Ishikawa (cell line): ENCODE measurements around the gene VPS41.

Experiments
- CREB1 ChIP-seq: IDR thresholded peaks from 2 replicates; pipeline ENCODE4 v1.6.1; 2012; ENCODE audit warnings: low read depth
- EGR1 ChIP-seq: IDR thresholded peaks from 2 replicates; pipeline ENCODE4 v1.6.1; 2012
- EP300 ChIP-seq: IDR thresholded peaks from 2 replicates; pipeline ENCODE4 v1.6.1; 2012; ENCODE audit warnings: borderline replicate concordance
- FOXM1 ChIP-seq: IDR thresholded peaks from 2 replicates; pipeline ENCODE4 v1.6.1; 2012; ENCODE audit warnings: low read depth, borderline replicate concordance
- TAF1 ChIP-seq: IDR thresholded peaks from 2 replicates; pipeline ENCODE4 v1.6.1; 2012; ENCODE audit warnings: low read depth, mild to moderate bottlenecking
- TCF12 ChIP-seq: IDR thresholded peaks from 2 replicates; pipeline ENCODE4 v1.6.1; 2012; ENCODE audit warnings: low read depth
- YY1 ChIP-seq: IDR thresholded peaks from 2 replicates; pipeline ENCODE4 v1.6.1; 2012; ENCODE audit warnings: low read depth
- TF ChIP-seq, protein P1 (sequence below): IDR thresholded peaks from 2 replicates; pipeline ENCODE4 v1.6.1; 2012; ENCODE audit warnings: low read depth, mild to moderate bottlenecking
- TF ChIP-seq, protein P2 (sequence below): IDR thresholded peaks from 2 replicates; pipeline ENCODE4 v1.6.1; 2012
- TF ChIP-seq, protein P3 (sequence below): IDR thresholded peaks from 2 replicates; pipeline ENCODE4 v1.6.1; 2012

DNA sequence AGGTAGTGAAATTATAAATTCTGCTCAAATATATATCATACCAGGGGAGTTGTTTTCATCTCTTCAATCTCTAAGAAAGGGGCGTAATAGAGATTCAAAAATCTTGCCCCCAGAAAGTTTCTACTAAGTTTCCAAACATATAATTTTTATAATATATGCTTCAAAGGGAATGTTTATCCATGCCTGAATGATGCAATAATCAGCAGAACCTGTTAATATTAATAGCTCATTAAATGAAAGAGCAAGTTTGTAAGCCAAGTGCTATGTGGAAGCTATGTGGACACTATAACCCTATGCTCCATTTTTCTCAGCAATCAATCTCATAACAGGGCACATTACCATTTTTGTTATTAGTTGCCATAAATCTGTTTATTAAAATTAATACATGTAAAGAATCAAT is 25.3 kb downstream of the VPS41 start:
- TF ChIP-seq EP300 (no peak), TCF12 (no peak), TAF1 (no peak), CREB1 (no peak), YY1 (no peak), EGR1 (no peak), FOXM1 (no peak)
- TF ChIP-seq, protein P1, sequence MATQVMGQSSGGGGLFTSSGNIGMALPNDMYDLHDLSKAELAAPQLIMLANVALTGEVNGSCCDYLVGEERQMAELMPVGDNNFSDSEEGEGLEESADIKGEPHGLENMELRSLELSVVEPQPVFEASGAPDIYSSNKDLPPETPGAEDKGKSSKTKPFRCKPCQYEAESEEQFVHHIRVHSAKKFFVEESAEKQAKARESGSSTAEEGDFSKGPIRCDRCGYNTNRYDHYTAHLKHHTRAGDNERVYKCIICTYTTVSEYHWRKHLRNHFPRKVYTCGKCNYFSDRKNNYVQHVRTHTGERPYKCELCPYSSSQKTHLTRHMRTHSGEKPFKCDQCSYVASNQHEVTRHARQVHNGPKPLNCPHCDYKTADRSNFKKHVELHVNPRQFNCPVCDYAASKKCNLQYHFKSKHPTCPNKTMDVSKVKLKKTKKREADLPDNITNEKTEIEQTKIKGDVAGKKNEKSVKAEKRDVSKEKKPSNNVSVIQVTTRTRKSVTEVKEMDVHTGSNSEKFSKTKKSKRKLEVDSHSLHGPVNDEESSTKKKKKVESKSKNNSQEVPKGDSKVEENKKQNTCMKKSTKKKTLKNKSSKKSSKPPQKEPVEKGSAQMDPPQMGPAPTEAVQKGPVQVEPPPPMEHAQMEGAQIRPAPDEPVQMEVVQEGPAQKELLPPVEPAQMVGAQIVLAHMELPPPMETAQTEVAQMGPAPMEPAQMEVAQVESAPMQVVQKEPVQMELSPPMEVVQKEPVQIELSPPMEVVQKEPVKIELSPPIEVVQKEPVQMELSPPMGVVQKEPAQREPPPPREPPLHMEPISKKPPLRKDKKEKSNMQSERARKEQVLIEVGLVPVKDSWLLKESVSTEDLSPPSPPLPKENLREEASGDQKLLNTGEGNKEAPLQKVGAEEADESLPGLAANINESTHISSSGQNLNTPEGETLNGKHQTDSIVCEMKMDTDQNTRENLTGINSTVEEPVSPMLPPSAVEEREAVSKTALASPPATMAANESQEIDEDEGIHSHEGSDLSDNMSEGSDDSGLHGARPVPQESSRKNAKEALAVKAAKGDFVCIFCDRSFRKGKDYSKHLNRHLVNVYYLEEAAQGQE = no peak
- TF ChIP-seq, protein P2, sequence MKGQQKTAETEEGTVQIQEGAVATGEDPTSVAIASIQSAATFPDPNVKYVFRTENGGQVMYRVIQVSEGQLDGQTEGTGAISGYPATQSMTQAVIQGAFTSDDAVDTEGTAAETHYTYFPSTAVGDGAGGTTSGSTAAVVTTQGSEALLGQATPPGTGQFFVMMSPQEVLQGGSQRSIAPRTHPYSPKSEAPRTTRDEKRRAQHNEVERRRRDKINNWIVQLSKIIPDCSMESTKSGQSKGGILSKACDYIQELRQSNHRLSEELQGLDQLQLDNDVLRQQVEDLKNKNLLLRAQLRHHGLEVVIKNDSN = no peak
- TF ChIP-seq, protein P3, sequence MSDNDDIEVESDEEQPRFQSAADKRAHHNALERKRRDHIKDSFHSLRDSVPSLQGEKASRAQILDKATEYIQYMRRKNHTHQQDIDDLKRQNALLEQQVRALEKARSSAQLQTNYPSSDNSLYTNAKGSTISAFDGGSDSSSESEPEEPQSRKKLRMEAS = no peak
